ENCODE data around the gene ZBTB46.

The ZBTB46 gene

DNA sequence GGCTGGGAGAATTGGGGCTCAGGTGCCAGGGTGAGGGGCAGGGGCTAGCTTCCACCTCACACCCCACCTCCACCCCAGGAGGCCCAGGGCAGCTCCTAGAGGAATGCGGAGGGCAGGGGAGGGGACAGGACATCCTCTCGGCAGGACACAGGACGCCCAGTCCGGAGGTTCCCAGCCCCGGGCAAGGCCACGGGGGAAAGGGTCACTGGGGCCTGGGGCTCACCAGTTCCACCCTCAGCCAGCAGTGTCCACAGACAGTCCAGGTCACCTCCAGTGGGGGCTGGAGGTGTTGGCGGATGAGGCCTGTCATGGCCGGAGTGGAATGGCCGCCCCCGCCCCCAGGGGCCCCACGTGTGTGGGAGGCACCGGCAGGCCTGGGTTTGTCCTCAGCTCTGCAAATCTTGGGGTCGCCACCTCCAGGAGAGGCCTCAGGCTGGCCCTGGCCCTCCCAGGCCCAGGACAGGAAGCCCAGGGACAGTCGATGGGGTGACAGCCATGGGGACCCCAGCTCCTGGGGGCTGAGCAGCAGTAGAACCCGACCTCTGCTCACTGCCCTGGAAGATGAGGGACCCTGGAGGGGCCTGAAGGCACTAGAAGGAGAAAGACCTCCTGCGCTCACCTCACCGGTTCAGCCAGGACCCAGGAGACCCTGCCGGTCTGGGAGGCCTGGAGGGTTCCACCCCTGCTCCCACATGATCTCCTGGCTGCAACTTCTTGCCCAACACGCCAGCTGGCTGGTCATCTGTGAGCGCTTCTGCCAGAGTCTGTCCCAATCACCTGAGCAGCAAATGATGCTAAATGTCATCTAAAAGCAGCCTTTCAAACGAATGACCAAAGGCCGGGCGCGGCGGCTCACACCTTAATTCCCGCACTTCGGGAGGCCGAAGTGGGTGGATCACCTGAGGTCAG, 17.2 kb upstream of the ZBTB46 start:
- Histone ChIP-seq H3K4me3 (ENCODE audit: low read depth, low read length) (no peak overlapping the region), H3K36me3 (ENCODE audit: control insufficient read depth in 2 of 2, insufficient read depth in 1 of 2, low read length in 2 of 2) (no peaks in the 10 kb centered on the region), H3K27ac (ENCODE audit: extremely low read depth, low read depth, low read length) (no peak overlapping the region), H3K9me3 (ENCODE audit: control insufficient read depth, insufficient read depth, low read depth, low read length) (no peaks in the 10 kb centered on the region), H3K4me1 (ENCODE audit: control insufficient read depth, insufficient read depth, low read length) (no peaks in the 10 kb centered on the region)
- CTCF ChIA-PET, result no interaction called here
- POLR2A ChIA-PET, result interaction anchor here (0.5 to 1.2 kb wide), 2 partner anchors 17 to 54 kb away, joined by 4 to 6 read pairs; partner anchors contain the start of gene TPD52L2
- TF ChIP-seq YY2 (tag by site-specific recombination; IDR thresholded peaks at IDR 0.05) (no peak), ZFHX2 (tag by site-specific recombination; conservative IDR thresholded peaks at IDR 0.05) (peak; percentile 56), EGR2 (tag by site-specific recombination; IDR thresholded peaks at IDR 0.05; ENCODE audit: low read depth) (peak; percentile 67), ZNF664 (tag by site-specific recombination; IDR thresholded peaks at IDR 0.05) (no peak), SALL2 (tag by site-specific recombination; IDR thresholded peaks at IDR 0.05; ENCODE audit: borderline replicate concordance) (no peak)
- TF ChIP-seq, protein P1, sequence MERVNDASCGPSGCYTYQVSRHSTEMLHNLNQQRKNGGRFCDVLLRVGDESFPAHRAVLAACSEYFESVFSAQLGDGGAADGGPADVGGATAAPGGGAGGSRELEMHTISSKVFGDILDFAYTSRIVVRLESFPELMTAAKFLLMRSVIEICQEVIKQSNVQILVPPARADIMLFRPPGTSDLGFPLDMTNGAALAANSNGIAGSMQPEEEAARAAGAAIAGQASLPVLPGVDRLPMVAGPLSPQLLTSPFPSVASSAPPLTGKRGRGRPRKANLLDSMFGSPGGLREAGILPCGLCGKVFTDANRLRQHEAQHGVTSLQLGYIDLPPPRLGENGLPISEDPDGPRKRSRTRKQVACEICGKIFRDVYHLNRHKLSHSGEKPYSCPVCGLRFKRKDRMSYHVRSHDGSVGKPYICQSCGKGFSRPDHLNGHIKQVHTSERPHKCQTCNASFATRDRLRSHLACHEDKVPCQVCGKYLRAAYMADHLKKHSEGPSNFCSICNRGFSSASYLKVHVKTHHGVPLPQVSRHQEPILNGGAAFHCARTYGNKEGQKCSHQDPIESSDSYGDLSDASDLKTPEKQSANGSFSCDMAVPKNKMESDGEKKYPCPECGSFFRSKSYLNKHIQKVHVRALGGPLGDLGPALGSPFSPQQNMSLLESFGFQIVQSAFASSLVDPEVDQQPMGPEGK (tag by site-specific recombination; IDR thresholded peaks at IDR 0.05), result no peak

DNA sequence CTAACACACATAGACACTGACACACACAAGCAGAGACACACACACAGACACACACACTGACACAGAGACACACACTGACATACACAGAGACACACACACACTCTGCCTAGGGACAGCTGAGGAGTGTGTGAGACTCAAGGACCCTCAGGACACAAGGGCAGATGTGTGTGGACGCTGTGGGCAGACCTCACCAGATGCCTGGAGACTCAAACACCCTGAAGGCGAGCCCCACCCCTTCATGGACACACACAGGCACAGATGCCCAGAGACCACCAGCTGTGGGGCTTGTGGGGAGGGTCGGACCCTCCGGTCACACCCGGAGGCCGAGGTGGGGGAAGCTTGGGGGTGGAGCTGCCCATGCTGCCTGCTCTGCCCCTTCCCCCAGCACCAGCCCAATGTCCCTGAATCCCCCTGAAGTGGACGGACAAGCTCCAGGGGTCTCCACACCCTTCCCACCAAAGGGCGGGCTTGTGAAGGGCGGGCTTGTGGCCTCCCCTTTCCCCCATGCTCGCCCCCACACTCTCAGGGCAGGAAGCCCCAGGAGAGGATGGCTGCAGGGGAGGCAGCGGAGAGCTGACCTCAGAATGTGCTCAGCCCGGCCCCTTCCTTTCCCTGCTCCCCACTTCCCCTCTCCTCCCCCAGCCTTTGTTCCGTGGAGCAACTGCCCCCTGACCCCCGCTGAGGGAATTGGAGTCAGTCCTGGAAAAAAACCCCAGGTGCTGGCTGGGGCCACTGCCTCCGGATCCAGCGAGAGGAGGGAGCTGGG, 16.4 kb upstream of the ZBTB46 start:
- CTCF ChIA-PET, result no interaction called here

DNA sequence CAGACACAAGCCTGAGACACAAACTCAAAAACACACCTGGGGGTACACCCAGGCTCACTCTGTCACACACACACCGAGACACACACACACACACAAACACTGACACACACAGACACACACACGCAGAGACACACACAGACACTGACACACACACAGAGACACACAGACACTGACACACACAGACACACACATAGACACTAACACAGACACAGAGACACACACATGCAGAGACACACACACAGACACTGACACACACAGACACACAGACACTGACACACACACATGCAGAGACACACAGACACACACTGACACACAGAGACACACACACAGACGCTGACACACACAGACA, 15.8 kb upstream of the ZBTB46 start:
- Histone ChIP-seq H3K36me3 (ENCODE audit: control insufficient read depth in 2 of 2, insufficient read depth in 1 of 2, low read length in 2 of 2) (no peaks in the 10 kb centered on the region), H3K4me3 (ENCODE audit: low read depth, low read length) (no peak overlapping the region), H3K4me1 (ENCODE audit: control insufficient read depth, insufficient read depth, low read length) (no peaks in the 10 kb centered on the region), H3K9me3 (ENCODE audit: control insufficient read depth, insufficient read depth, low read depth, low read length) (no peaks in the 10 kb centered on the region), H3K27ac (ENCODE audit: extremely low read depth, low read depth, low read length) (no peak overlapping the region)
- POLR2A ChIA-PET, result interaction anchor here (0.6 kb wide), 1 partner anchor 37 kb away, joined by 3 read pairs; no protein-coding TSS in a partner anchor
- CTCF ChIA-PET, result no interaction called here
- no peak for TF ChIP-seq ZNF302 (tag by site-specific recombination; IDR thresholded peaks at IDR 0.05; ENCODE audit: low read depth)
- TF ChIP-seq EGR2 (tag by site-specific recombination; IDR thresholded peaks at IDR 0.05; ENCODE audit: low read depth), result no peak
- no peak for TF ChIP-seq SALL2 (tag by site-specific recombination; IDR thresholded peaks at IDR 0.05; ENCODE audit: borderline replicate concordance)
- TF ChIP-seq ZNF133 (tag by site-specific recombination; IDR thresholded peaks at IDR 0.05), result no peak
- no peak for TF ChIP-seq ZNF184 (tag by site-specific recombination; IDR thresholded peaks at IDR 0.05)
- 0 out of 2 replicates have a peak, but pooled peaks have one; percentile 87 for TF ChIP-seq ZNF311 (tag by site-specific recombination; IDR thresholded peaks at IDR 0.05; ENCODE audit: borderline replicate concordance)
- TF ChIP-seq ZSCAN30 (tag by site-specific recombination; IDR thresholded peaks at IDR 0.05), result no peak
- TF ChIP-seq ZFP37 (tag by site-specific recombination; IDR thresholded peaks at IDR 0.05), result no peak
- no peak for TF ChIP-seq ZBTB7A (tag by site-specific recombination; IDR thresholded peaks at IDR 0.05; ENCODE audit: low read depth)
- TF ChIP-seq ZBTB20 (tag by site-specific recombination; IDR thresholded peaks at IDR 0.05), result no peak
- TF ChIP-seq ZNF658 (tag by site-specific recombination; IDR thresholded peaks at IDR 0.05), result no peak
- TF ChIP-seq, protein P2, sequence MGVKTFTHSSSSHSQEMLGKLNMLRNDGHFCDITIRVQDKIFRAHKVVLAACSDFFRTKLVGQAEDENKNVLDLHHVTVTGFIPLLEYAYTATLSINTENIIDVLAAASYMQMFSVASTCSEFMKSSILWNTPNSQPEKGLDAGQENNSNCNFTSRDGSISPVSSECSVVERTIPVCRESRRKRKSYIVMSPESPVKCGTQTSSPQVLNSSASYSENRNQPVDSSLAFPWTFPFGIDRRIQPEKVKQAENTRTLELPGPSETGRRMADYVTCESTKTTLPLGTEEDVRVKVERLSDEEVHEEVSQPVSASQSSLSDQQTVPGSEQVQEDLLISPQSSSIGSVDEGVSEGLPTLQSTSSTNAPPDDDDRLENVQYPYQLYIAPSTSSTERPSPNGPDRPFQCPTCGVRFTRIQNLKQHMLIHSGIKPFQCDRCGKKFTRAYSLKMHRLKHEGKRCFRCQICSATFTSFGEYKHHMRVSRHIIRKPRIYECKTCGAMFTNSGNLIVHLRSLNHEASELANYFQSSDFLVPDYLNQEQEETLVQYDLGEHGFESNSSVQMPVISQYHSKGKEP (tag by site-specific recombination; IDR thresholded peaks at IDR 0.05), result no peak
- no peak for TF ChIP-seq WT1 (tag by site-specific recombination; IDR thresholded peaks at IDR 0.05)
- no peak for TF ChIP-seq ZNF433 (tag by site-specific recombination; IDR thresholded peaks at IDR 0.05; ENCODE audit: low read depth)
- TF ChIP-seq ZSCAN16 (tag by site-specific recombination; IDR thresholded peaks at IDR 0.05), result no peak
- TF ChIP-seq, protein P3, sequence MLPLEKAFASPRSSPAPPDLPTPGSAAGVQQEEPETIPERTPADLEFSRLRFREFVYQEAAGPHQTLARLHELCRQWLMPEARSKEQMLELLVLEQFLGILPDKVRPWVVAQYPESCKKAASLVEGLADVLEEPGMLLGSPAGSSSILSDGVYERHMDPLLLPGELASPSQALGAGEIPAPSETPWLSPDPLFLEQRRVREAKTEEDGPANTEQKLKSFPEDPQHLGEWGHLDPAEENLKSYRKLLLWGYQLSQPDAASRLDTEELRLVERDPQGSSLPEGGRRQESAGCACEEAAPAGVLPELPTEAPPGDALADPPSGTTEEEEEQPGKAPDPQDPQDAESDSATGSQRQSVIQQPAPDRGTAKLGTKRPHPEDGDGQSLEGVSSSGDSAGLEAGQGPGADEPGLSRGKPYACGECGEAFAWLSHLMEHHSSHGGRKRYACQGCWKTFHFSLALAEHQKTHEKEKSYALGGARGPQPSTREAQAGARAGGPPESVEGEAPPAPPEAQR (tag by site-specific recombination; IDR thresholded peaks at IDR 0.05), result no peak
- no peak for TF ChIP-seq ZNF223 (tag by site-specific recombination; IDR thresholded peaks at IDR 0.05)
- TF ChIP-seq FEZF1 (tag by site-specific recombination; IDR thresholded peaks at IDR 0.05), result no peak
- TF ChIP-seq ZNF621 (tag by site-specific recombination; IDR thresholded peaks at IDR 0.05), result no peak

More for the DNA sequence above, 16.4 kb upstream of the ZBTB46 start:
- no peak for TF ChIP-seq ZNF768 (tag by site-specific recombination; IDR thresholded peaks at IDR 0.05)
- TF ChIP-seq GLIS2 (tag by site-specific recombination; IDR thresholded peaks at IDR 0.05), result peak; percentile 34
- TF ChIP-seq ZBTB20 (tag by site-specific recombination; IDR thresholded peaks at IDR 0.05), result no peak
- 0 out of 2 replicates have a peak, but pooled peaks have one; percentile 11 for TF ChIP-seq SP2 (tag by site-specific recombination; IDR thresholded peaks at IDR 0.05)
- Histone ChIP-seq H3K27ac (ENCODE audit: extremely low read depth, low read depth, low read length) (no peak overlapping the region), H3K36me3 (ENCODE audit: control insufficient read depth in 2 of 2, insufficient read depth in 1 of 2, low read length in 2 of 2) (no peaks in the 10 kb centered on the region), H3K9me3 (ENCODE audit: control insufficient read depth, insufficient read depth, low read depth, low read length) (no peaks in the 10 kb centered on the region), H3K4me1 (ENCODE audit: control insufficient read depth, insufficient read depth, low read length) (no peaks in the 10 kb centered on the region), H3K4me3 (ENCODE audit: low read depth, low read length) (no peak overlapping the region)
- POLR2A ChIA-PET, result interaction anchor here (1.2 kb wide), 1 partner anchor 18 kb away, joined by 4 read pairs; the partner anchor contains the start of gene TPD52L2
